WTC11 (cell line): ENCODE data around the gene HHAT. TPM values are rescaled to one million over a fixed set of nuclear protein-coding genes. Genes with fewer than 3 reads are reported as not detected.

Source experiments
- ATAC-seq: fragments of 200-7000 bp; cut with Tn5 transposase; 2 replicates; pipeline ENCODE4 v1.10.0; 2021; ENCODE audit warnings: mild to moderate bottlenecking, moderate library complexity
- CTCF ChIA-PET: fragments of 300-600 bp; sonication (Branson Sonifier 250); formaldehyde crosslinking; loops from one replicate; lab custom pipeline; 2021; ENCODE audit warnings: antibody characterized with exemption; lab: Charles Lee
- POLR2A ChIA-PET: fragments of 350-600 bp; sonication (Branson Sonifier 250); formaldehyde crosslinking; loops from one replicate; lab custom pipeline; 2021; ENCODE audit warnings: antibody characterized with exemption; lab: Charles Lee
- DNase-seq: peaks from one replicate; pipeline ENCODE4 v3.0.0; 2021; ENCODE audit warnings: low spot score
- H3K27ac Mint-ChIP-seq: 2 replicates; pipeline ENCODE4 v1.8.0; 2021; ENCODE audit warnings: mixed read lengths
- H3K27me3 Mint-ChIP-seq: 2 replicates; pipeline ENCODE4 v1.8.0; 2021; ENCODE audit warnings: low read depth, mild to moderate bottlenecking, moderate library complexity, mixed read lengths
- H3K36me3 Mint-ChIP-seq: 2 replicates; pipeline ENCODE4 v1.8.0; 2021; ENCODE audit warnings: mixed read lengths
- H3K4me1 Mint-ChIP-seq: 2 replicates; pipeline ENCODE4 v1.8.0; 2022; ENCODE audit warnings: mixed read lengths
- H3K4me3 Mint-ChIP-seq: 2 replicates; pipeline ENCODE4 v1.8.0; 2021; ENCODE audit warnings: mild to moderate bottlenecking, moderate library complexity, mixed read lengths
- H3K9me3 Mint-ChIP-seq: 2 replicates; pipeline ENCODE4 v1.8.0; 2021; ENCODE audit warnings: mixed read lengths
- ATF1 ChIP-seq: sonication (generic); formaldehyde crosslinking; IDR thresholded peaks from 2 replicates; pipeline ENCODE4 v1.8.1; 2023; ENCODE audit warnings: mild to moderate bottlenecking, moderate library complexity, missing genetic modification reagents
- CBFB ChIP-seq: sonication (generic); formaldehyde crosslinking; IDR thresholded peaks from 2 replicates; pipeline ENCODE4 v1.8.1; 2022; ENCODE audit warnings: mild to moderate bottlenecking, low read depth, missing genetic modification reagents
- ELF4 ChIP-seq: sonication (generic); formaldehyde crosslinking; IDR thresholded peaks from 2 replicates; pipeline ENCODE4 v1.8.1; 2022; ENCODE audit warnings: low read depth, mild to moderate bottlenecking, moderate library complexity, missing genetic modification reagents
- EMX1 ChIP-seq: fragments of 250-450 bp; sonication (Bioruptor Pico); IDR thresholded peaks from 2 replicates; pipeline ENCODE4 v1.8.0; 2021; ENCODE audit warnings: mild to moderate bottlenecking
- ESRRA ChIP-seq: sonication (generic); formaldehyde crosslinking; IDR thresholded peaks from 2 replicates; pipeline ENCODE4 v1.8.1; 2022; ENCODE audit warnings: mild to moderate bottlenecking, missing genetic modification reagents, borderline replicate concordance
- FOXJ3 ChIP-seq: sonication (generic); formaldehyde crosslinking; IDR thresholded peaks from 2 replicates; pipeline ENCODE4 v1.9.0; 2021; ENCODE audit warnings: missing genetic modification reagents, mild to moderate bottlenecking, borderline replicate concordance
- FOXK1 ChIP-seq: sonication (generic); formaldehyde crosslinking; IDR thresholded peaks from 2 replicates; pipeline ENCODE4 v1.8.0; 2022; ENCODE audit warnings: mild to moderate bottlenecking, moderate library complexity, missing genetic modification reagents
- KAT7 ChIP-seq: sonication (generic); formaldehyde crosslinking; IDR thresholded peaks from 2 replicates; pipeline ENCODE4 v1.8.1; 2023; ENCODE audit warnings: missing genetic modification reagents, mild to moderate bottlenecking, borderline replicate concordance
- MXD4 ChIP-seq: fragments of 250-450 bp; sonication (Bioruptor Pico); IDR thresholded peaks from 2 replicates; pipeline ENCODE4 v1.8.0; 2021; ENCODE audit warnings: mild to moderate bottlenecking, moderate library complexity, borderline replicate concordance
- NFYB ChIP-seq: sonication (generic); formaldehyde crosslinking; conservative IDR thresholded peaks from 2 replicates; pipeline ENCODE4 v1.8.0; 2022; ENCODE audit warnings: low read depth, missing genetic modification reagents
- PRRX2 ChIP-seq: fragments of 250-450 bp; sonication (Bioruptor Pico); IDR thresholded peaks from 2 replicates; pipeline ENCODE4 v1.8.0; 2021; ENCODE audit warnings: mild to moderate bottlenecking
- SMAD3 ChIP-seq: sonication (generic); formaldehyde crosslinking; IDR thresholded peaks from 2 replicates; pipeline ENCODE4 v1.8.0; 2022; ENCODE audit warnings: missing genetic modification reagents, mild to moderate bottlenecking, borderline replicate concordance
- SP1 ChIP-seq: sonication (generic); formaldehyde crosslinking; conservative IDR thresholded peaks from 2 replicates; pipeline ENCODE4 v1.8.1; 2022; ENCODE audit warnings: missing genetic modification reagents
- TEAD1 ChIP-seq: sonication (generic); formaldehyde crosslinking; IDR thresholded peaks from 2 replicates; pipeline ENCODE4 v1.8.0; 2022; ENCODE audit warnings: mild to moderate bottlenecking, missing genetic modification reagents
- ZBTB21 ChIP-seq: sonication (generic); formaldehyde crosslinking; IDR thresholded peaks from 2 replicates; pipeline ENCODE4 v1.8.1; 2023; ENCODE audit warnings: mild to moderate bottlenecking, missing genetic modification reagents, borderline replicate concordance
- ZNF121 ChIP-seq: sonication (generic); formaldehyde crosslinking; IDR thresholded peaks from 2 replicates; pipeline ENCODE4 v1.8.0; 2023; ENCODE audit warnings: missing genetic modification reagents
- ZNF219 ChIP-seq: sonication (generic); formaldehyde crosslinking; IDR thresholded peaks from 2 replicates; pipeline ENCODE4 v1.8.0; 2023; ENCODE audit warnings: missing genetic modification reagents, mild to moderate bottlenecking, borderline replicate concordance
- total RNA-seq: library from RNA; stranded (reverse); gene quantifications from 3 replicates; pipeline ENCODE4 v1.2.3, GENCODE V29; 2021
- TF ChIP-seq, protein P1 (sequence below): sonication (generic); formaldehyde crosslinking; IDR thresholded peaks from 2 replicates; pipeline ENCODE4 v1.8.1; 2023; ENCODE audit warnings: mild to moderate bottlenecking, missing genetic modification reagents, borderline replicate concordance
- TF ChIP-seq, protein P2 (sequence below): fragments of 250-450 bp; sonication (Bioruptor Pico); conservative IDR thresholded peaks from 2 replicates; pipeline ENCODE4 v1.9.0; 2021; ENCODE audit warnings: mild to moderate bottlenecking
- TF ChIP-seq, protein P3 (sequence below): sonication (generic); formaldehyde crosslinking; IDR thresholded peaks from 2 replicates; pipeline ENCODE4 v1.8.1; 2023; ENCODE audit warnings: mild to moderate bottlenecking, missing genetic modification reagents
- TF ChIP-seq, protein P4 (sequence below): sonication (generic); formaldehyde crosslinking; IDR thresholded peaks from 2 replicates; pipeline ENCODE4 v1.8.0; 2022; ENCODE audit warnings: missing genetic modification reagents
- TF ChIP-seq, protein P5 (sequence below): sonication (generic); formaldehyde crosslinking; IDR thresholded peaks from 2 replicates; pipeline ENCODE4 v1.8.1; 2022; ENCODE audit warnings: mild to moderate bottlenecking, missing genetic modification reagents, moderate library complexity, borderline replicate concordance

The HHAT gene
- total RNA-seq, 1 experiment from 2014 or later, result 0.39 TPM

DNA sequence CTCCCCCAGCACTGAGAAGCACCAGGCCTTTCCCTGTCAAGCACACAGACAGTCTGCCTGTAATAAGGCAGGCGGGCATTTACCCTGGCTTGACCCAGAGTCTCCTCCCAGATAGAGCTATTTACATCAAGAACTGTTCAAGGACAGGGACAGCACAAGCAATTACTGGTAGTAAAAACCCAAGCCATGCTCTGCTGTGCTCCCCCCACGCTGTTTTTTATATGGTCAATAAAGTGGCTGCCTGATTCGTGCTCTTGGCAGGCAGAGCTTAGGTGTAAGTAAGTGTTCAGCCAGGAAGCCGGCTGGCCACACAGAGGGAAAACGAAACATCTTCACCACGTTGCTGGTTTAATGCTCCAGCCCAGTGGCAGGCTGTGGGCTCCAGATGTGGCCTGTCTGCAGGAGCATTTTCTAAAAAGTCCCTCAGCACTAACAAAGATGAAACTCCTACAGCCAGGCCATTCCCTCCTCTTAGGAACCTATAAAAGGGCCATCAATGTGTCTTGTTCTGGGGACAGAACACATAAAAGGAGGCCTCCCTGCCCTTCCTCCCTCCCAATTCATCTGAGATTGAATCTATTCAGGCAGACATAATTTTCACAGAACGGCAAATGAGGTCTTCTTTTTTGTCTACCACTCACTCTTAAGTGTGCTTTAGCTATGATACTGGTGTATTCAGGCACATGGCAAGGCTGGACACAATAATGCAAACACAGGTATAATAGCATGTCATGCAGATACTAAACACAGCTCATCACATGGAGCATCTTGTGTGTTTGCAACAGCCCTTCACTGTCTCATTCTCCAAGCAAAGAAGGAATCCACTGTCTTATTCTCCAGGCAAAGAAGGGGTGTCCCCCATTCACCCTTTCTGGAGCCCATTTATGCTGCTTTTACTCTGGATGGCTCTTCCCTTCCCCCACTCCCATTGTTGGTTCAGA lies 378.9 kb downstream of the HHAT start:
- no peaks in the 10 kb centered on the region for H3K9me3 Mint-ChIP-seq
- ATAC-seq, result no peak
- no peak for DNase-seq

DNA sequence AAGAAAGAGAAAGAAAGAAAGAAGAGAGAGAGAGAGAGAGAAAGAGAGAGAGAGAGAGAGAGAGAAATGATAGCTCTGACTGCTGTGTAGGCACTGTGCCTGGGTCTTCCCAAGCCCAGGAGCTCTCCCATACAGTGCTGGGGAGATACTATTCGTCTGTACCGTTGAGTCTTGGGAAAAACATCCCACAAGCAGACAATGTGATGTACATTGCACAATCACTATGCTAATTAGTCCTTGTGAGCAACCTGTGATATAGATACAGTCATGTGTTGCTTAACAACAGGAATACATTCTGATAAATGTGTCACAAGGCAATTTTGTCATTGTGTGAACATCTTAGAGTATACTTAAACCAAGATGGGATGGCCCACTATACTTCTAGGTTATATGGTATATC lies 381.0 kb downstream of the HHAT start:
- CTCF ChIA-PET, result no interaction called here
- TF ChIP-seq ZNF219 (CRISPR knock-in tag), result no peak
- TF ChIP-seq, protein P1, sequence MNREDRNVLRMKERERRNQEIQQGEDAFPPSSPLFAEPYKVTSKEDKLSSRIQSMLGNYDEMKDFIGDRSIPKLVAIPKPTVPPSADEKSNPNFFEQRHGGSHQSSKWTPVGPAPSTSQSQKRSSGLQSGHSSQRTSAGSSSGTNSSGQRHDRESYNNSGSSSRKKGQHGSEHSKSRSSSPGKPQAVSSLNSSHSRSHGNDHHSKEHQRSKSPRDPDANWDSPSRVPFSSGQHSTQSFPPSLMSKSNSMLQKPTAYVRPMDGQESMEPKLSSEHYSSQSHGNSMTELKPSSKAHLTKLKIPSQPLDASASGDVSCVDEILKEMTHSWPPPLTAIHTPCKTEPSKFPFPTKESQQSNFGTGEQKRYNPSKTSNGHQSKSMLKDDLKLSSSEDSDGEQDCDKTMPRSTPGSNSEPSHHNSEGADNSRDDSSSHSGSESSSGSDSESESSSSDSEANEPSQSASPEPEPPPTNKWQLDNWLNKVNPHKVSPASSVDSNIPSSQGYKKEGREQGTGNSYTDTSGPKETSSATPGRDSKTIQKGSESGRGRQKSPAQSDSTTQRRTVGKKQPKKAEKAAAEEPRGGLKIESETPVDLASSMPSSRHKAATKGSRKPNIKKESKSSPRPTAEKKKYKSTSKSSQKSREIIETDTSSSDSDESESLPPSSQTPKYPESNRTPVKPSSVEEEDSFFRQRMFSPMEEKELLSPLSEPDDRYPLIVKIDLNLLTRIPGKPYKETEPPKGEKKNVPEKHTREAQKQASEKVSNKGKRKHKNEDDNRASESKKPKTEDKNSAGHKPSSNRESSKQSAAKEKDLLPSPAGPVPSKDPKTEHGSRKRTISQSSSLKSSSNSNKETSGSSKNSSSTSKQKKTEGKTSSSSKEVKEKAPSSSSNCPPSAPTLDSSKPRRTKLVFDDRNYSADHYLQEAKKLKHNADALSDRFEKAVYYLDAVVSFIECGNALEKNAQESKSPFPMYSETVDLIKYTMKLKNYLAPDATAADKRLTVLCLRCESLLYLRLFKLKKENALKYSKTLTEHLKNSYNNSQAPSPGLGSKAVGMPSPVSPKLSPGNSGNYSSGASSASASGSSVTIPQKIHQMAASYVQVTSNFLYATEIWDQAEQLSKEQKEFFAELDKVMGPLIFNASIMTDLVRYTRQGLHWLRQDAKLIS (CRISPR knock-in tag), result no peak
- TF ChIP-seq, protein P2, sequence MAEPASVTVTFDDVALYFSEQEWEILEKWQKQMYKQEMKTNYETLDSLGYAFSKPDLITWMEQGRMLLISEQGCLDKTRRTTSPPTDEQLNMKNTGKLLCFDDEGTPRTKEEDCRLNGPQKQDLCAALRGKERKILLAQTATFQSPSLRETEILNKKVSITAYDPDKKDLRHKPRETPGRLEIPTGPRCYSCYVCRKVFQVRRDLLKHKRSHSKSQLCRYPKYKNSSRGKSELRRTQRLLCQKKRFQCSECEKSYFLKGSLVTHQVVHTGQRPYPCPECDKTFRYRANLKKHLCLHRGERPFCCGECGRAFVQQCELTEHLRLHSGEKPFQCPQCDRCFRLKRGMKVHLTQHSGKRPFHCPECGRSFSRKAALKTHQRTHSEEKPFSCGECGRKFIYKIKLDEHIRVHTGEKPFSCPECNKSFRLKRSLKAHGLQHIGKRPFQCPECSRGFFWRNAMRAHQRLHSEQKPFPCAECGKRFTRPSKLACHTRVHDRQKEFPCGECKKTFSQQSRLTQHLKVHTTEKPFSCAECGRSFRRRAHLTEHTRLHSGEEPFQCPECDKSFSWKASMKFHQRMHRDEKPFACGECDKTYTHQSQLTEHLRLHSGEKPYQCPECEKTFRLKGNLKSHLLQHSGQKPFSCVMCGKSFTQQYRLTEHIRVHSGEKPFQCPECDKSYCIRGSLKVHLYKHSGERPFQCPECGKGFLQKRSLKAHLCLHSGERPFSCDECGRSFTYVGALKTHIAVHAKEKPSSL, result no peak
- TF ChIP-seq CBFB (CRISPR knock-in tag), result no peak
- TF ChIP-seq TEAD1 (CRISPR knock-in tag), result no peak
- no peak for TF ChIP-seq FOXK1
- TF ChIP-seq SMAD3, result no peak
- no peak for TF ChIP-seq ZNF121 (CRISPR knock-in tag)
- TF ChIP-seq, protein P3, sequence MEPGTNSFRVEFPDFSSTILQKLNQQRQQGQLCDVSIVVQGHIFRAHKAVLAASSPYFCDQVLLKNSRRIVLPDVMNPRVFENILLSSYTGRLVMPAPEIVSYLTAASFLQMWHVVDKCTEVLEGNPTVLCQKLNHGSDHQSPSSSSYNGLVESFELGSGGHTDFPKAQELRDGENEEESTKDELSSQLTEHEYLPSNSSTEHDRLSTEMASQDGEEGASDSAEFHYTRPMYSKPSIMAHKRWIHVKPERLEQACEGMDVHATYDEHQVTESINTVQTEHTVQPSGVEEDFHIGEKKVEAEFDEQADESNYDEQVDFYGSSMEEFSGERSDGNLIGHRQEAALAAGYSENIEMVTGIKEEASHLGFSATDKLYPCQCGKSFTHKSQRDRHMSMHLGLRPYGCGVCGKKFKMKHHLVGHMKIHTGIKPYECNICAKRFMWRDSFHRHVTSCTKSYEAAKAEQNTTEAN (CRISPR knock-in tag), result no peak
- no peak for TF ChIP-seq ESRRA (CRISPR knock-in tag)
- no peak for TF ChIP-seq MXD4

More for the DNA sequence above, 378.9 kb downstream of the HHAT start:
- no peak overlapping the region for H3K27ac Mint-ChIP-seq
- no peaks in the 10 kb centered on the region for H3K36me3 Mint-ChIP-seq
- H3K4me1 Mint-ChIP-seq, result peaks cover 11% of the 10 kb centered on the region
- TF ChIP-seq, protein P4, sequence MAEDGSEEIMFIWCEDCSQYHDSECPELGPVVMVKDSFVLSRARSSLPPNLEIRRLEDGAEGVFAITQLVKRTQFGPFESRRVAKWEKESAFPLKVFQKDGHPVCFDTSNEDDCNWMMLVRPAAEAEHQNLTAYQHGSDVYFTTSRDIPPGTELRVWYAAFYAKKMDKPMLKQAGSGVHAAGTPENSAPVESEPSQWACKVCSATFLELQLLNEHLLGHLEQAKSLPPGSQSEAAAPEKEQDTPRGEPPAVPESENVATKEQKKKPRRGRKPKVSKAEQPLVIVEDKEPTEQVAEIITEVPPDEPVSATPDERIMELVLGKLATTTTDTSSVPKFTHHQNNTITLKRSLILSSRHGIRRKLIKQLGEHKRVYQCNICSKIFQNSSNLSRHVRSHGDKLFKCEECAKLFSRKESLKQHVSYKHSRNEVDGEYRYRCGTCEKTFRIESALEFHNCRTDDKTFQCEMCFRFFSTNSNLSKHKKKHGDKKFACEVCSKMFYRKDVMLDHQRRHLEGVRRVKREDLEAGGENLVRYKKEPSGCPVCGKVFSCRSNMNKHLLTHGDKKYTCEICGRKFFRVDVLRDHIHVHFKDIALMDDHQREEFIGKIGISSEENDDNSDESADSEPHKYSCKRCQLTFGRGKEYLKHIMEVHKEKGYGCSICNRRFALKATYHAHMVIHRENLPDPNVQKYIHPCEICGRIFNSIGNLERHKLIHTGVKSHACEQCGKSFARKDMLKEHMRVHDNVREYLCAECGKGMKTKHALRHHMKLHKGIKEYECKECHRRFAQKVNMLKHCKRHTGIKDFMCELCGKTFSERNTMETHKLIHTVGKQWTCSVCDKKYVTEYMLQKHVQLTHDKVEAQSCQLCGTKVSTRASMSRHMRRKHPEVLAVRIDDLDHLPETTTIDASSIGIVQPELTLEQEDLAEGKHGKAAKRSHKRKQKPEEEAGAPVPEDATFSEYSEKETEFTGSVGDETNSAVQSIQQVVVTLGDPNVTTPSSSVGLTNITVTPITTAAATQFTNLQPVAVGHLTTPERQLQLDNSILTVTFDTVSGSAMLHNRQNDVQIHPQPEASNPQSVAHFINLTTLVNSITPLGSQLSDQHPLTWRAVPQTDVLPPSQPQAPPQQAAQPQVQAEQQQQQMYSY (CRISPR knock-in tag), result no peak
- TF ChIP-seq NFYB (CRISPR knock-in tag), result no peak
- TF ChIP-seq, protein P3 (CRISPR knock-in tag), result no peak
- no peak for TF ChIP-seq FOXJ3 (CRISPR knock-in tag)
- no peak for TF ChIP-seq EMX1 (CRISPR knock-in tag)
- TF ChIP-seq SP1 (CRISPR knock-in tag), result no peak
- TF ChIP-seq, protein P5, sequence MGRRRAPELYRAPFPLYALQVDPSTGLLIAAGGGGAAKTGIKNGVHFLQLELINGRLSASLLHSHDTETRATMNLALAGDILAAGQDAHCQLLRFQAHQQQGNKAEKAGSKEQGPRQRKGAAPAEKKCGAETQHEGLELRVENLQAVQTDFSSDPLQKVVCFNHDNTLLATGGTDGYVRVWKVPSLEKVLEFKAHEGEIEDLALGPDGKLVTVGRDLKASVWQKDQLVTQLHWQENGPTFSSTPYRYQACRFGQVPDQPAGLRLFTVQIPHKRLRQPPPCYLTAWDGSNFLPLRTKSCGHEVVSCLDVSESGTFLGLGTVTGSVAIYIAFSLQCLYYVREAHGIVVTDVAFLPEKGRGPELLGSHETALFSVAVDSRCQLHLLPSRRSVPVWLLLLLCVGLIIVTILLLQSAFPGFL (CRISPR knock-in tag), result no peak
- no peak for TF ChIP-seq ATF1
- no peak for TF ChIP-seq TEAD1 (CRISPR knock-in tag)
- no peak for TF ChIP-seq KAT7
- TF ChIP-seq CBFB (CRISPR knock-in tag), result no peak
- TF ChIP-seq PRRX2 (CRISPR knock-in tag), result no peak
- TF ChIP-seq ZBTB21 (CRISPR knock-in tag), result no peak
- TF ChIP-seq ELF4 (CRISPR knock-in tag), result no peak
- no peaks in the 10 kb centered on the region for H3K27me3 Mint-ChIP-seq
- no peak overlapping the region for H3K4me3 Mint-ChIP-seq
- POLR2A ChIA-PET, result no interaction called here
- CTCF ChIA-PET, result no interaction called here

More for the DNA sequence above, 381.0 kb downstream of the HHAT start:
- Mint-ChIP-seq H3K4me1 (peaks cover 6% of the 10 kb centered on the region), H3K36me3 (no peaks in the 10 kb centered on the region), H3K9me3 (no peaks in the 10 kb centered on the region), H3K4me3 (no peak overlapping the region), H3K27me3 (no peaks in the 10 kb centered on the region), H3K27ac (no peak overlapping the region)
- POLR2A ChIA-PET, result no interaction called here
- no peak for ATAC-seq
- DNase-seq, result no peak
